ENCODE measurements around the gene PI4KA.
"Not testable (repeated sequence)": the region's sequence is repeated elsewhere in the genome, so short reads cannot be mapped to it uniquely, and the experiment has no call there.

Gene PI4KA

DNA sequence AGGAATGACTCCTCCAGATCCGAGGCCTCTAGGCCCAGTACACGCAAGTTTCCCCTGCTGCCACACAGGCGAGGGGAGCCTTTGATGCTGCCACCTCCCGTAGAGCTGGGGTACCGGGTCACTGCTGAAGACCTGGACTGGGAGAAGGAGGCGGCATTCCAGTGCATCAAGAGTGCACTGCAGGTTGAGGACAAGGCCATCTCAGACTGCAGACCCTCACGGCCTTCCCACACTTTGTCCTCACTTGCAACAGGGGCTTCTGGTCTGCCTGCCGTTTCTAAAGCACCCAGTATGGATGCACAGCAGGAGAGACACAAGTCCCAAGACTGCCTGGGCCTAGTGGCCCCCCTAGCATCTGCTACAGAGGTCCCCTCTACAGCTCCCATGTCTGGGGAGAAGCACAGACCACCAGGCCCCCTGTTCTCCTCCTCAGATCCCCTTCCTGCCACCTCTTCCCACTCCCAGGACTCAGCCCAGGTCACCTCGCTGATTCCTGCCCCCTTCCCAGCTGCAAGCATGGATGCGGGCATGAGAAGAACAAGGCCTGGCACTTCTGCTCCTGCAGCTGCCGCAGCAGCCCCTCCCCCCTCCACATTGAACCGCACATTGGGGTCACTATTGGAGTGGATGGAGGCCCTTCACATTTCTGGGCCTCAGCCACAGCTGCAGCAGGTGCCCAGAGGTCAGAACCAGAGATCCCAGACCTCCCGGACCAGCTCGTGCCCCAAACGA, 167.9 kb downstream of the PI4KA start:
- H3K27ac ChIP-seq; in situ Hi-C loops (cut with HindIII; ENCODE audit: low pct_ligation_motif_present, low sequenced_read_pairs); DNase-seq; H3K36me3 ChIP-seq (replicated peaks); H3K27me3 ChIP-seq (replicated peaks); H3K4me3 ChIP-seq (ENCODE audit: low read depth, low read length): not testable (repeated sequence)

DNA sequence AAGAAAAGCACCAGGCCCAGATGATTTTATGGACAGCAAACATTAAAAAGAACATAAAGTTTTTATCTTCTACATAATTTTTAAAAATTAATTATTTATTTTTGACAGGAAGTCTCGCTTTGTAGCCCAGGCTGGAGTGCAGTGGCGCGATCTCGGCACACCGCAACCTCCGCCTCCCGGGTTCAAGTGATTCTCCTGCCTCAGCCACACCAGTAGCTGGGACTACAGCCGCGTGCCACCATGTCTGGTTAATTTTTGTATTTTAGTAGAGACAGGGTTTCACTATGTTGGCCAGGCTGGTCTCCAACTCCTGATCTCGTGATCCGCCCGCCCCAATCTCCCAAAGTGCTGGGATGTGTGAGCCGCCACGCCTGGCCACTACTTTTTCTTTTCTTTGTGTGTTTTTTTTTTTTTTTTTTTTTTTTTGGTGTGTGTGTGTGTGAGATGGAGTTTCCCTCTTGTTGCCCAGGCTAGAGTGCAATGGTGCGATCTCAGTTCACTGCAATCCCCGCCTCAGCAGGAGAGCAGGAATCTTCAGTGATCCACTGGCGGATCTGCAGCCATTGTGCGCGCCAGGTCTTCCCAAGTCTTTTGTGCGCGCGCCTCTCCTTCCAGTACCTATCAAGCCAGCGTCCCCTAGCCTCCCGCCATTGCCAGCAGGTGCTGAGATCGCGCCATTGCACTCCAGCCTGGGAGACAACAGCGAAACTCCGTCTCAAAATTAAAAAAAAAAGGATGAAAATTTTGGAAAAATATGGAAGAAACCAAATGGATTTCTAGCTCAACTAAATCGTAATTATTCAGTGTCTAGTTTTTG, 171.0 kb downstream of the PI4KA start:
- H3K27me3 ChIP-seq (replicated peaks); H3K36me3 ChIP-seq (replicated peaks); H3K4me3 ChIP-seq (ENCODE audit: low read depth, low read length); DNase-seq; H3K27ac ChIP-seq; in situ Hi-C loops (cut with HindIII; ENCODE audit: low pct_ligation_motif_present, low sequenced_read_pairs): not testable (repeated sequence)

GRCh38 chr22:20685764-20686163, 172.8 kb downstream of the PI4KA start:
- DNase-seq; H3K36me3 ChIP-seq (replicated peaks); H3K27ac ChIP-seq; H3K4me3 ChIP-seq (ENCODE audit: low read depth, low read length); in situ Hi-C loops (cut with HindIII; ENCODE audit: low pct_ligation_motif_present, low sequenced_read_pairs); H3K27me3 ChIP-seq (replicated peaks): not testable (repeated sequence)

DNA sequence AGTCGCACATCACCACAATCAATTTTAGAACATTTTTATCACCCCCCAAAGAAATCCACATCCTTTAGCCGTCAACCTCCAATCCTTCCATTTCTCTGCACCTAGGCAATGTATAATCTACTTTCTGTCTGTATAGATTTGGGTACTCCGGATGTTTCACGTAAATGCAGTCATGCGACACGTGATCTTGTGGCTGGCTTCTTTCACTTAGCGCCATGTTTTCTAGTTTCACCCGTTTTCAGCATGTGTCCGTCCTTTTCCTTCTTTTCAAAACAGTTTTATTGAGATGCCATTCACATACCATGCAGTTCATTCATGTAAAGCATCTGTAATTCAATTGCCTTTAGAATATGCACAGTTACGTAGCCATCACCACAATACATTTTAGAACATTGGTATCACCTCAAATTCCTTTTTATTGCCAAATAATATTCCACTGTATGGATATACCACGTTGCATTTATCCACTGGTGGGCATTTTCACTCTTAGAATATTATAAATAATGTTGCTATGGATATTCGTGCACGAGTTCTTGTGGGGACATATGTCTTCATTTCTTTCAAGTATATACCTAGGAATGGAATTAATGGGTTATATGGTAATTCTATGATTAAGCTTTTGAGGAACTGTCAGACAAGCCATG, 179.7 kb downstream of the PI4KA start:
- H3K4me3 ChIP-seq (ENCODE audit: low read depth, low read length); DNase-seq; in situ Hi-C loops (cut with HindIII; ENCODE audit: low pct_ligation_motif_present, low sequenced_read_pairs); H3K27ac ChIP-seq; H3K36me3 ChIP-seq (replicated peaks): not testable (repeated sequence)
- peaks cover 19% of the 10 kb centered on the region for H3K27me3 ChIP-seq (replicated peaks)

GRCh38 chr22:20677684-20678242, 180.8 kb downstream of the PI4KA start:
- in situ Hi-C loops (cut with HindIII; ENCODE audit: low pct_ligation_motif_present, low sequenced_read_pairs), result no loop called here
- Histone ChIP-seq H3K4me3 (ENCODE audit: low read depth, low read length) (no peak overlapping the region), H3K27me3 (replicated peaks) (peaks cover 25% of the 10 kb centered on the region), H3K27ac (no peak overlapping the region), H3K36me3 (replicated peaks) (no peaks in the 10 kb centered on the region)
- DNase-seq, result no peak
- no peak for TF ChIP-seq CTCF (IDR thresholded peaks at IDR 0.05; ENCODE audit: low read depth, low read length, missing control alignments)

- H3K36me3 ChIP-seq (replicated peaks); H3K27ac ChIP-seq; DNase-seq; in situ Hi-C loops (cut with HindIII; ENCODE audit: low pct_ligation_motif_present, low sequenced_read_pairs); H3K4me3 ChIP-seq (ENCODE audit: low read depth, low read length): not testable (repeated sequence)
- H3K27me3 ChIP-seq (replicated peaks), result peaks cover 45% of the 10 kb centered on the region
Observed at GRCh38 chr22:20675613-20676012, 183.0 kb downstream of the PI4KA start.

- peaks cover 45% of the 10 kb centered on the region for H3K27me3 ChIP-seq (replicated peaks)
- TF ChIP-seq CTCF (IDR thresholded peaks at IDR 0.05; ENCODE audit: low read depth, low read length, missing control alignments), result no peak
- in situ Hi-C loops (cut with HindIII; ENCODE audit: low pct_ligation_motif_present, low sequenced_read_pairs), result no loop called here
- no peak for DNase-seq
- H3K36me3 ChIP-seq (replicated peaks), result no peaks in the 10 kb centered on the region
- H3K4me3 ChIP-seq (ENCODE audit: low read depth, low read length), result no peak overlapping the region
- H3K27ac ChIP-seq, result no peak overlapping the region
Observed at GRCh38 chr22:20674998-20675397, 183.6 kb downstream of the PI4KA start.
